Activated naive CD4-positive, alpha-beta T cell treated with anti-CD3 and anti-CD28 coated beads, Interleukin-2, amount 50 U/mL, for 16 hours (primary cell): Measurements from ENCODE around the gene FOXP1.

Source experiments
- DNase-seq: peaks from one replicate; pipeline ENCODE4 v3.0.0-alpha.2; 2020

The FOXP1 gene

DNA sequence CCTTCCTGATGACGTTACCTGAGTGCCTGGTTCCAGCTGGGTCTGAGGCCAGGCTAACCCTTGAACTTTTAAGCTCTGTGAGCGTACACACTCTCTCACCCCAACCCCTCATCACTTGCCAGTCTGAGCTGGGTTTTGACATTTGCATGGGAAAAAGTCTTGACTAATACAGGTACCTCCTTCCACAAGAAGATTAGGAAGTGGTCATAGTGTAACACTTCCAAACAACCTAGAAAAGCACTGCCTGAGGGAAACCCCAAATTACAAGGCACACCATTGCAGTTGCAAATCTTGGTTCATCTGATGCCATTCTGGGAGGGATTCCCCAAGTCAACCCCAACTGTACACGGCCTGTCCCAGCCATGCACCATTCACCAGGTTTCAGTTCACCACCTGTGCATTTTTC, 499.8 kb downstream of the FOXP1 start:
- DNase-seq: peak; percentile 46

DNA sequence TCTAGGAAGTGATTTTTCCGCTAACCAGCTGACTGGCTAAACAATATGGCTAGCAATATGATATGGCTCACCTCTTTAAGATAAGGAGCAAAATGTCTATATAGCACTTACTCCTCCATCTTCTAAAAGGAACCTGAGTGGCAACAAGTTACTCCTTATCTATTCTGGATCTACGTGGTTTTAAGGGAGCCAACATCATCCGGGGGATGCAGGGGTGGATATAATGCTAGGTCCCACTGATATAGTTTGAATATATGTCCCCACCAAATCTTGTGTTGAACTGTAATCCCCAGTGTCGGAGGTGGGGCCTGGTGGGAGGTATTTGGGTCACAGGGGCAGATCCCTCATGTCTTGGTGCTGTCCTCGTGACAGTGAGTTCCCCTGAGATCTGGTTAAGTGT, 500.7 kb downstream of the FOXP1 start:
- DNase-seq: no peak

DNA sequence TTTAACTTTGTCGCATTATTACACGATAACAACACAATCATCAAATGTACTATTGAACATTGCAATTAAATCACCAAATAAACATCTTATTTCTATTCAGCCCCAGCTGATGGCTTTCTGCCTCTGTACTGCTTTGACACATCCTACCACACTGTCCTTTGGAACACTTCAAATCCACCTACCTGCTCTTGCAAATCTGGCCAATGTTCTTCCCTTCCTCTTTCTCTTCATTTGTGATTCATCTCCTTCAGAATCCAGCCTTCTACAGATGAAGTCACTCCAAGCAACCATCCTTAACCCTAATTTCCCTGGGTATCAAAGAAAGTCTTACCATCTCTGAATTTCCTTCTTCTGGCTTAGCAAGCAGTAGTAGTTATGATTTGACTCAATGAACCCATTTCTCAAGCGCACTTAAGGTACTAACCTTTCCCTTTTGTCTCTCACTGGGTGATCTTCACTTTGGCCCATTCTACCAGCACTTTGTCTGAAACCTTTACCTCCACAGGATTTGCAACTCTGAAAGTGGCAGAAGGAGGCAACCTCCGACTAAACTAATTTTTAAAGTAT, 502.9 kb downstream of the FOXP1 start:
- DNase-seq: no peak

DNA sequence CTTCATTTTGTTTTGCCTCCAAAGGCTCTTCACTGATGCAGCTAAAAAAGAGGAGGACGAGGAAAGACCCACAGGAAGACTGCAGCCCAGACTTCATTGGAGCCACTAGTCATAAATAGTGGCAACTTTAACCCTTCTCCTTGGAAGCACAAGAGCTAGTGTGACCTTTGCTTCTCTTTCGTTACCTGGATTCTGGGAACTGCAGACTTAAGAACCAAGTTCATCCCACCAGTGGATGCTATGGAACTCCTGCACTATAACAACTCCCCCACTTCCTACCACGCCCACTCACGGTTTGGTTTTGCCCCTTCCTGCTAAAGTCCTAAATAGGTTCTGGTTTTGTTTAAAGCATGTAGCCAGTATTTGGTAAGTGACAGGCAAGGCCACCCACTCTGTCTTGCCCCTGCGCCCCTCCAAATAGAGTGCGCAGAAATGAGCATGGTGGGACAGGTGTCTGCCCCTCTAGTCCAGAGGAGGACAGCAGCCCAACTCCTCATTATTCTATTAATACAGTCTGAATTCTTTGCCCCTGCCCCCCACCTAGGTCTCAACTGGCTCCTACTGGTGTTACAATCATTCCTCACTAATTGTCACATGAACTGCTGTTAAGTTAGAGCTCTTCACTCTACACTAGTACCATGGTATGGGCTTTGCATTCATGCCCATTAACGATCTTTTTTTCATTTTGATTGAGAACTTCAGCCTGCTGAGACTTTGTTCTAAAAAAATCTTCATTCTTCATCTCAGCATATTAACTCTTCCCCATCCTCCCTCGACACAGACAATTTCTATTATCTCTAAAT, 504.6 kb downstream of the FOXP1 start:
- no peak for DNase-seq

DNA sequence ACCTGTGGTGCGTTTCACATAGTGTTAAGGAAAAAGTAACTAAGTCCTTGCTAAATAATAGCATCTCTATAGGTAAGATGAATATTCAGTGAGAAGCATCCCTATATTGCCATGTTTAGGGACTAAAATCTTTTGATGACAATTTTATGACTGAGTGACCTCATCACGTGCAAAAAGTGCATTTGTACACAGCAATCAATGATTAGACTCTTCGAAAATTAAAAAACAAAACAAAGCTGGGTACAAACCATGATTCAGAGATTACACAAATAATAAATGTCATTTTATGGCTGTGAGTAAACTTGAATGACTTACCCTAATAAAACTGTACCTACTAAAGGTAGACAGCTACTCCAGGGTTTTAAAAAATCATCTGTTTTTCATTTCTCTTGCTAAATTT, 505.3 kb downstream of the FOXP1 start:
- no peak for DNase-seq

DNA sequence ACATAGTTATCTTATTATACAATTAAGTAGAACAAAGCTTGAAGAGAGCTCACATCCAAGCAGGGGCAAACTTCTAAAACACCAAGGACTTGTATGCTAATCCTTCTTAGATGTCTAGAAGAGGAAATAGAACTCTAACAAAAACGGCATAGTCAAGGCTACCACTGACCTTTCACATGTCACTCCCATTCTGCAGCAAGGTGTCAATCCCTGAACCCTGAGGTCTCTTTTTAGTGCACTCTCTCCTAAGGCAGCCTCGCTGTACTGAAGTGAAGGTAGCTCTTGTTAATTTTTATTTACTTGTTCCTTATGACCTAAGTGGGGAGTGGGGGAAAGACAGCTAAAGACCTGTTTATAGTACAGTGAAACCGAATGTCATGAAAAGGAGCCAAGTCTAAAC, 506.5 kb downstream of the FOXP1 start:
- DNase-seq: no peak

DNA sequence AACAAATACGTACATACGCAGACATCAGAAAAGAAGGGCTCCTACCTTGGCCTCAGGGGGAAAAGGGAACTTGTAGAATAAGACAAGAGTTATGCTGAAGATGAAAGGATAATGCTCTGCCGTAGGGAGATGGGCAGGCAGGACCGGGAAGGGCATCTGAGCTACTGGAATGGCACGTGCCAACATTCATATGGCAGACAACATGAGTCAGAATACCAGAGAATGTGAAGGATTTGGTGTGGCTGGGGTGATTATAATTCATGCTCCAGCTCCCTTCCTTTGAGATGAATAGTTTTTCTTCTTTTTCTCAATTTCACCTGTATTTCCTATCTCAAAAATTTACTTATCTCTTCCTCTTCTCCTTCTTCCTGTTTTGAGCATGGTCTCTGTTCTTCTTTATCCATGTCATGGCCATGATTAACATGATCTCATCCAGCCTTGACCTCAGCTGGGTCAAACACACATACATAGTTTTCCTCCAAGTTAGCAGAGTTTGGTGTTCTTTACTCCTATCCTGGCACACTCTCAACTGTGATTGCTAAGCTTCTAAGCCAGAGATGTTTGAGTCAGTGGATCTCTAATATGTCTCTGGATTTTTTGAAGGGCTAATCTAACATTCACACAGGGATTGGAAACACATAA, 507.0 kb downstream of the FOXP1 start:
- DNase-seq: no peak

DNA sequence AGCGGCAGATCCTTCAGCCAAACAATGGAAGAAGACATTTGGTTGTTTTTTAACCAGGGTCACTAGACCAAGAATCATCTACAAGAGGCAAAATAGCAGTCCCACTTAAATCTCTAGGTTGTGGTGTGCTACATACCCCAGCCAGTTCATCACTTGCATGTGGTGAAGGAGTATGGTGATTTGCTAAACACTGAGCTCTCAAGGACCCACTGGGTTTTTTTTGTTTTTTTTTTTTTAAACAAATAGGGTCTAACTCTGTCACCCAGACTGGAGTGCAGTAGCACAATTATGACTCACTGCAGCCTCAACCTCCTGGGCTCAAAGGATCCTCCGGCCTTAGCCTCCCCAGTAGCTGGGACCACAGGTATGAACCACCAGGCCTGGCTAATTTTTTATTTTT, 508.0 kb downstream of the FOXP1 start:
- no peak for DNase-seq

DNA sequence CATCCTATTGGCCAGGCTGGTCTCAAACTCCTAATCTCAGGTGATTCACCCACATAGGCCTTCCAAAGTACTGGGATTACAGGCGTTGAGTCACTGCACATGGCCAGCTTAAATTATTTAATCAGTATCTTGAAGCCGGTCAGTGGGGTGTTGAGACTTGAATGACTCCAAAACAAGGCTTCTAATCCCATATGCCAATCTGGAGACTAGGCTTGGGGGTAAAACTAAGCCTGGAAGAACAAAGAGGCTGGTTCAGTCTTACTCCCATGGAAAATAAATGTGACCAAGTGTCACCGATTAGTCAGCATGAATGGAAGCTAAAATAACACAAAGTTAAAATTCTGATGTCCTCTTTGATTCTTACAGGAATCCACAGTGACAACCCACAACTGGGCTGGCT, 509.1 kb downstream of the FOXP1 start:
- DNase-seq: no peak

DNA sequence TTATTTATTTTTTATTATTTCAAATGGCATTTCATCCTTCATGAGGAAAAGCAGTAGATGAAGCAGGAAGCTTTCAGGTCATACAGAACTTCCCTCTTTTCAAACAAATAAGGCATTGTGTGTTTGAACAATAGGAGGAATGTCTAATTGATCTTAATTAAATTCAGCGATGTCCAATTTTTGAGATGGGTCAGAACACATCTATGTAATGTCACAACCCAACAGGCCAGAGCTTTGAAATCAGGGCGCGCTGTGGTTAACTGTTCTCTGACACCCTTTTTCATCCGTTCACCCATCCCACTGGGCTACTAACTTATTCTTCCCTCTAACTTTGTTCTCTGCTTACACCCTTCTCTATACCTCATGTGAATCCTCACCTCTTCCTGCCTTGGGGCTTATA, 510.5 kb downstream of the FOXP1 start:
- DNase-seq: no peak

DNA sequence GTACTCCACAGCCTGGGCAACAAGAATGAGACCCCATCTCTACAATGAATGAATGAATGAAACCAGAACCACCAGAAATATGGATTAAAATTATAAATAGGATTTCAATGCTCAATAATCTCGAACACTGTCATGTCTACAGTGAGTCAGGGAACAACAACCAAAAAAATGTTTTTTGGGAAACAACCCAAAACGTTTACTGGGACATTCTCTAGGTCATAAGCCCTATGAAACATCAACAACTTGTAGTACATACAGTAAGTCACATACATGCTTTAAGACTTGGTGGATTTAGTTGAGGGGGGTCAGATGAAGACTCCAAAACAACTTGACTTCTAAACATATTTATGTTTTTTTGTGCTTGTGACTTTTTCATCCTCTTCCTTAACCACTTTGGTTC, 511.2 kb downstream of the FOXP1 start:
- DNase-seq: no peak

DNA sequence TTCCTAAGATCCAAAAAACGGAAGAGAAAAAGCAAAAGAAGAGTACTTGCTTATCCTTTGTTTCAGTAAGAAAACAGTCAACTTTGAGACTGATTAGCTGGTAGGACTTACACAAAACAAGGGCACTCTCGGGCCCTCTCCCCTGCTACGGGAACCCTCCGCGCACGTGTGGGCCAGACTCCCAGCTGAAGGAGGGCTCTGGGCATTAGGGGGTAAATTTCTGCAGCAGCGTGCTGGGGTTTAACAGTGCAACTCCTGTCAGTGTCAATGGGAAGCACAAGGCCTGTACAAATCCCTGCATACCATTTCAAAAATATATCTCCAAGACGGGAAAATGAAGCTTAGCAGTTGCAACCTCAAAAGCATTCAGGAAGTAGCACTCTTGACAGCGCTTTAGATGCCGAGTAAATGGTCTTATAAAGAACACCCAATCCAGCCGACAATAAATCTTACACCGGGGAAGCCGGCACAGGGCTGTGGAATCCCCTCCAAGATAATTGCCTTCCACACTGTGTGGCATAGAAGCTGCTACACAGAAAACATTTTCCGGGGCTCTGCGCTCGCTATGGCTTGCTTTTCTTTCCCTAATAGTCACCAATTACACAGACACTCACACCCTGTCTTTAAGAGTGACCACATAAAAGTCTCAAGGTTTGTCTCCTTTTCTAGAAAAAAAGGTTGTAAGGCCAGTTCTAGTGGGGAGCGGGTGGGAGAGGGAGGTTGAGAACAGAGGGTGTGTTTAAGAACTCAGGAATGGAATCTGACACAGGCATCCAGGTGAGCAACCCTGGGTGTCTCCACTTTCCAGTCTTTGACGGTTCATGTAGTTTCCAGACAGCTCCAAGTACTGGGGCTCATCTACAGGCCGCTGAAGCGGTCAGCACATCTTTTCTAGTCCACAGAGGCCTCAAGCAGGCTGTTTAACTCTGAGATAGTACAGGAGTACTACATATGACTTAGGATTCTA, 512.7 kb downstream of the FOXP1 start:
- DNase-seq: no peak

DNA sequence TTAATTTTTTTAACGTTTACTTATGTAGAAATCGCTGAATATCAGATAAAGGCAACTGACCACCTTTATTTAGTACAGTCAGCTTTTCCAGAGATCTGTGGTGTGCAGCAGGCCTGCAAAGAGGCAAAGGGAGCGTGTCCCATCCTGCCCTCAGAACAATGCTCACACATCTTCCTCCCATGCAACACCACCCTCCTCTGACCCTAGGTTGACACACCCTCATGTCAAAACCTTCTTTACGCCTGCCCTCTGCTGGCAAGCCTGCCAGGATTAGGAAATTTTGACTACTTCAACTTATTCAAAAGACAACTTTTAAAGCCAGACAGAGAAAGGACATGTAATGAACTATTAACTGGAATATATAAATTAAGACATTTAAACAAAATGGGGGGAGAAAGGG, 513.7 kb downstream of the FOXP1 start:
- peak; percentile 71 for DNase-seq

DNA sequence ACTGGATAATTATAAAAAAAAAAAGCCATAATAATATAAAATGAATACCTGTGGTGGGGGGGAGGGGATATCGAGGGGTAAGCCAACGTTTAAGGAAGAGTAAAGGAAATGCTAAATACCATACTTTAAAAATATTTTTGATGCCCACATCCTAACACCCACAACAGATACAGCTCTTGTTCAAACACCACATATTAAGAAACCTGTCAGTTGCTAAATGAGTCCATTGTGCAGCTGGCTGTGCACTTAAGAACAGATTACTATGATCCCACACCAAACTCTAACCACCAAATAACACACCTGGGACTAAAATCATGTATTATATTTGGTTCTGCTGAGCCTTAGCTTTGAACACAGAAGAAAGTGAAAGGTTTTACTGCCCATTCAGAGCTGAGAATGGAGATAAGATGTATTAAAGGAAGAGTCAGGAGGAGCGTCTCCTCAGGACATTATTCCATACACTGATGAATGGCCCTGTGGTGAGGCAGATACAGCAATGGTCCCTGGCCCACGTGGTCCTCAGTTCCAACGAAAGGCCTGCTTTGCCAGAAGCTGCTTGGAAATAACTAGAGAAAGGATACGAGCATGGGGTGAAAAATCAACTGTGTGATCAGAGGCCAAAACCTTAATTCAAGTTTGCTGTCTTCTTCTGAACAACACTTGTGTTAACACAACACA, 515.4 kb downstream of the FOXP1 start:
- DNase-seq: no peak

DNA sequence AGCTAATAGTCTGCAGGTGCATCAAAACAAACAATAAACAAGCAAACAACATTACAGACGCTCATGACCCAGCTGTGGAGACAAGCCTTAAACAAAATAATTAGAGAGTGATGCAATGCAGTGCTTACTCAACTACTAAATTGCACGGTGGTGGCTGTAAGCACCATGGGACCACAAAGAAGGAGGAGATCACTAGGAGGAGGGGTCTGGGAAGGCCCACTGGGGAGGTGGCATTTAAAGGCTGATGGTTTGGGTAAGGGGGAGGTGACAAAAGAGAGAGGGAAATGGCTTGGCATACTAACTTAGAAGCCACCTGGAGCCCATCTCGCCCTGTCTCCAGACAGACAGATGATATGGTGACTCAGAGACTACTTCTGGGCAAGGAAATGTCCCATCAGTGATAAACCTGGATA, 516.7 kb downstream of the FOXP1 start:
- peak; percentile 65 for DNase-seq

DNA sequence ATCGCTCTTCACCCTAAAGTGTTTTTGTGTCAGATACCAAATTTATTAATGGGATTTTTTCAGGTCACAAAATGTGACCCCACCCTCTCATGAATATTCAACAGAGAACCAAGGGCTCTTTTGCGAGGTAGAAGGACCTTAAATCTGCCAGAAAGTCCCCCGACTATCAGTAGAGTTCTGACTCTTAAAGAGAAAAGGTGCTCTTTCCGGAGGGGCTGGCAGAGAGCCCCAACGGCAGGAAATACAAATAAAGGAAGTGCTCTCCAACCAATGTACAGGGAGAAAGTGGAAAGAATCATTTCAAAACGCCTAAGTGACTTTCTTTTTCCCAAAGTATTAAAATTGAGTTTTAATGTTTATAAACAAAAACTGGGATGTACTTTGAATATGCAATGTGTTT, 517.2 kb downstream of the FOXP1 start:
- peak; percentile 47 for DNase-seq

DNA sequence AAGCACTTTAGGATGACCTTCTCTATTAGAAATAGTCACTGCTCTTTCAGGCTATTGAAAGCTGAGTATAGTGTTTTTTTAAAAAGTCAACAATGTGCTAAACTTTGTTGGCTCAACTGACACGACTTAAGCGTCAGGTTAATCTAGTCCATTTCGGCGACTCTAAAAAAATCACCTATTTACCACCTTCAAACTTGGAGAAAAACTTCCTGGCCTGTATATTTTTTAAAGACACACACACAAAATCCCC, 517.8 kb downstream of the FOXP1 start:
- DNase-seq: no peak

DNA sequence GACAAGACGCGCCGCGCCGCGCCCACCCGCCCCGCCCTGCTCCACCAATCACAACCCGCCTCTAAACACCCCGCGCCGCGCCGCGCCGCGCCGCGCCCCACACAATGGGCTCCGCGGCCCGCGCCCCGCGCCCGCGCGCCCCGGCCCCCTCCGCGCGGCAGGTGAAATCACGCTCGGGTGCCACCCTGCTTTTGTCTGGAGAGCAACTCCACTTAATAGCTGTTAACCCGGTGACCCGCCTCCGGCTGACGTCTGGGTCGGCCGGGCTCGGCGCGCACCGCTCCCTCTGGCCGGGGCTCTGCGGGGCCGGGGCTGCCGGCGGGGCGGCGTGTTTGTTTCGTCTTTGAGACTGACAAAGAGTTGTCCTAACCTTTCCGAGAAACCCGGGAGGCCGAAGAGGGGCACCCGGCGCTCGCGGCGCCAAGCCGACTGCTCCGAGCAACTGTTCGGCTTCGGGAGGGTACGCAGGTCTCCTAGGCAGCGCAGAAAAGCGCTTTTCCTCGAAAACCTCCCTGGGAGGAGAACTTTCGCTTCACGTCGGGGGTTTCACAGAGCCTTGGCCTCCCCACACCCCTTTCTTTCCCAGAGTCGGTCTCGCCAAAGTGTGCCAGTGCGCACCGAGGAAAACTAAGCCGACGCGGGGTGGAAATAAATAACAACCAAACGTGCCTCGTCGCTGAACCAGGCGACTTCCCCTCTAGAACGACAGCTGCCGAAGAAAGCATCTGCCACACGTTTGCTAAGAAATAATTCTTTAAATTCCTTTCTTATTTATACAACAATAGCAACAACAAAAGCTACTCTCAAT, 518.4 kb downstream of the FOXP1 start:
- DNase-seq: peak; percentile 71

DNA sequence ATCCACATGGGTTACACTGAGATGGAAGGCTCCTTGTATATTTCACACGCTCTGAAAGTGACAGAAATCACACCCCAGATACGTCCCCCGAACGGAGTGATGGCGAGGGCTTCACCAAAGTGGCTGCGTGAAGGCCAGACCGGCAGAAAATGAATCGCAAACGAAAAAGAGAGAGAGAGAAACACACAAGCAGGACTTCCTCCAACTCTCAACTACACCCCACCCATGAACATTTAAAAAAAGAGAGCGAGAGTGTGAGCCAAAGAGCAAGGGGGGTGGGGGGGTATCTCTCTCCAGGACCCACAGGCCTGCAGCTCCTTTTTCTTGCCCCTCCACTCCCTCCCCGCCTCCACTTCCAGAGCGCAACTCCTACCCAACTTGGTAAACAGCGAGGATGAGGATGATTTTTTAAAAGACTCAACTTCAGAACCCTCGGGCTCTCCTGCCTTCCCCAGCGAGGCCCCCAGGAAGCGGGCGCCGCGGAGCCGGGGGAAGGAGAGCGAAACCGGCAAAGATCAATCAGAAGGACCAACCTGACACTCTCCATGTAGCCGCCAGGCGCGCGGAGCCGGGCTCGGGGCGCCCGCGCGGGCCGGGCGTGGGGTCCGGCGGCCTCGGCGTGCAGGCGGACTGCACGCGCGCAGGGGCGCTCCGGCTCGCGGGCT, 519.1 kb downstream of the FOXP1 start:
- peak; percentile 66 for DNase-seq

DNA sequence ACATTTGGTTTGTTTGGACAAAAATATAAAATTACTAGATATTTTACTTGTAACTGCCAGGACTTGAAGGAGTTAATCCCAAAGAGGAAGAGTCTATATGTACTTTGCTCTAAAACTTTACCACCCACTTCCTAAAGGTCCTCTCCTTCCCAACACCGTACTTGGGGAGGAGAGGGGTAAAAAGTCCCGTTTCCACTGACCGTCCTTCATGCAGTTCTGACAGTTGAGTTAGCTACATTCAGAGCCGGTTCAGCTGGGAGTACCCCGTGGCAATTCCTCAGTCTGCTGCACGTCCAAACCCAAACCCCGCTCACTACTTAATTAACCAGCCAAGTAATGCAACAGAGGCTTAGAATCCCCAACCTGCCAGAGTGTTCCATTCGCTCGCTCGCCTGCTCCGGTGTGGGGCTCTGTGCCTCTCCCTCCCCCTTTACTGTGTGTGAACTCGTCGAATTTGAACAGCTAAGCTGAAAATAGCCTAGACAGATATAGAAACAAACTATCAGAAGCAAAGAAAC, 519.7 kb downstream of the FOXP1 start:
- peak; percentile 68 for DNase-seq
